SJSA1 (cell line): ENCODE measurements around the gene ZCCHC14. TPM values are rescaled to one million over a fixed set of nuclear protein-coding genes. Genes with fewer than 3 reads are reported as not detected.

ENCODE experiments used
- DNase-seq, 2 experiments: peaks; one replicate each; pipeline ENCODE4 v3.0.0-alpha.2; 2015 to 2020; ENCODE audit warnings: low spot score in 2 of 2, low read depth in 1 of 2
- H3K27ac ChIP-seq: fragments of 250-450 bp; sonication (Bioruptor Pico); 2 replicates; pipeline ENCODE4 v1.5.1; 2020; ENCODE audit warnings: mild to moderate bottlenecking, moderate library complexity
- H3K27me3 ChIP-seq: fragments of 250-450 bp; sonication (Bioruptor Pico); replicated peaks from 2 replicates; pipeline ENCODE4 v1.5.1; 2020; ENCODE audit warnings: mild to moderate bottlenecking, moderate library complexity
- H3K36me3 ChIP-seq: fragments of 250-450 bp; sonication (Bioruptor Pico); 2 replicates; pipeline ENCODE4 v1.5.1; 2020; ENCODE audit warnings: mild to moderate bottlenecking
- H3K4me1 ChIP-seq: fragments of 250-450 bp; sonication (Bioruptor Pico); replicated peaks from 2 replicates; pipeline ENCODE4 v1.6.1; 2021; ENCODE audit warnings: mild to moderate bottlenecking
- H3K4me3 ChIP-seq: fragments of 250-450 bp; sonication (Bioruptor Pico); 2 replicates; pipeline ENCODE4 v1.5.1; 2020; ENCODE audit warnings: mild to moderate bottlenecking
- H3K9me3 ChIP-seq: fragments of 250-450 bp; sonication (Bioruptor Pico); replicated peaks from 2 replicates; pipeline ENCODE4 v1.5.1; 2020; ENCODE audit warnings: mild to moderate bottlenecking
- total RNA-seq: library from RNA; depleted of rRNA; stranded (reverse); fragments of >200 nt; shearing (Covaris generic); gene quantifications from 2 replicates; pipeline ENCODE4 v1.2.3, GENCODE V29; 2014

ZCCHC14 gene
- total RNA-seq, 1 experiment from 2014 or later: 10.7 TPM

DNA sequence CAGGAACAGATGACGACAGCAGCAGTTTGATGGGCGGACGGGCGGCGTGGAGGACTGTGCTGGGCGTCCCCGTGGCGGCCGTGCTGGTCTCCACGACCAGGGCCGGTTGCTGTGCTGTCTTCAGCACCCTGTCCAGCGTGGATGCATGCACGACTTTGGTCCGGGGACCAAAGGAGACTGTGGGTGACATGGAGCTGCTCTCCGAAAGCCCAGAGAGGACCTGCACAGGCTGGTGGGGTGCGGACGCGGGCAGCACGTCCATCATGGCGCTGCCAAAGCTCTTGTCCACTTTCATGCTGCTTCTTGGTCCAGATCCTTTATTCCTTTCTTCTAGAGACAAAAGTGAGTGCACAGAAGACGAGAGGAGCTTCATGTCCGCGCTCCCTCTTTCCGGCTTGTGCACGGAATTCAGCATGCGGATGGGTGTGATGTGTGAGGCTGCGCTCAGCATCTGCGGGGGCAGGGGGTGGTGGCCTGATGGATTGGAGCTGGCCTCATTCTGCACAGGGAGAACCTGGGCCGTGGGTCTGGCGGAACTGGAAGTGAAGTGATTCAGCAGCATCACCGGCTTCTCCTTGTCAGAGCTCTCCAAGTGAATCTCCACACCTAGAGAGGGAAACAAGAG lies 80.3 kb downstream of the ZCCHC14 start:
- H3K4me3 ChIP-seq: no peak overlapping the region
- peaks cover 77% of the 10 kb centered on the region for H3K36me3 ChIP-seq
- H3K27ac ChIP-seq: no peak overlapping the region
- H3K4me1 ChIP-seq: no peaks in the 10 kb centered on the region
- no peaks in the 10 kb centered on the region for H3K9me3 ChIP-seq
- DNase-seq: no peak
- H3K27me3 ChIP-seq: 0 out of 2 replicates have a peak, but pooled peaks cover 4% of the 10 kb centered on the region

GRCh38 chr16:87411375-87412271 lies 81.2 kb downstream of the ZCCHC14 start:
- peaks cover 77% of the 10 kb centered on the region for H3K36me3 ChIP-seq
- no peak overlapping the region for H3K27ac ChIP-seq
- DNase-seq: no peak
- H3K4me3 ChIP-seq: no peak overlapping the region
- no peaks in the 10 kb centered on the region for H3K9me3 ChIP-seq
- H3K27me3 ChIP-seq: 0 out of 2 replicates have a peak, but pooled peaks cover 4% of the 10 kb centered on the region
- H3K4me1 ChIP-seq: no peaks in the 10 kb centered on the region

GRCh38 chr16:87410968-87411367 lies 81.9 kb downstream of the ZCCHC14 start:
- Histone ChIP-seq H3K27me3 (0 out of 2 replicates have a peak, but pooled peaks cover 4% of the 10 kb centered on the region), H3K4me3 (no peak overlapping the region), H3K9me3 (no peaks in the 10 kb centered on the region), H3K36me3 (peaks cover 75% of the 10 kb centered on the region), H3K4me1 (no peaks in the 10 kb centered on the region), H3K27ac (no peak overlapping the region)
- no peak for DNase-seq

DNA sequence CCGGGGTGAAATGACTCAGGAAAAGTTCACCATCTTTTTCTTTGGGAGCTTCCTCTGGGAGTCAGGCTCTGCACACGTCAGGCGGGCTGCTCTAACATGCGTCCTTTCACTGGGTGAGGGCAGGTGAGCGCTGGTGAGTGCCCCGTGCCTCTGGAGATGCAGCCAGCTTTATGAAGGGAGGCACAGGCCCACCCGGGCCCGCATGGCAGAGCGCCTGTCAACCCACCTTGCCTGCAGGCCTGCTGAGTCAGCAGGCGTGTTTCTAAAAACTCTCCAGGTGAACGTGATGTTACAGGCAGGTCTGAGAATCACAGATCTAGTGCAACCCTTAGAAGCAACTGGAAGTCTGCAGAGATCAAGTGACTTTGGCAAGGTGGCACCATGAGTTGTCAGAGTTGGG lies 82.3 kb downstream of the ZCCHC14 start:
- Histone ChIP-seq H3K9me3 (no peaks in the 10 kb centered on the region), H3K36me3 (peaks cover 72% of the 10 kb centered on the region), H3K4me3 (no peak overlapping the region), H3K27me3 (0 out of 2 replicates have a peak, but pooled peaks cover 4% of the 10 kb centered on the region), H3K27ac (no peak overlapping the region), H3K4me1 (no peaks in the 10 kb centered on the region)
- DNase-seq: no peak

GRCh38 chr16:87409781-87410180 lies 83.0 kb downstream of the ZCCHC14 start:
- Histone ChIP-seq H3K27me3 (0 out of 2 replicates have a peak, but pooled peaks cover 4% of the 10 kb centered on the region), H3K36me3 (peaks cover 73% of the 10 kb centered on the region), H3K9me3 (no peaks in the 10 kb centered on the region), H3K4me3 (no peak overlapping the region), H3K27ac (no peak overlapping the region), H3K4me1 (no peaks in the 10 kb centered on the region)
- DNase-seq: no peak

DNA sequence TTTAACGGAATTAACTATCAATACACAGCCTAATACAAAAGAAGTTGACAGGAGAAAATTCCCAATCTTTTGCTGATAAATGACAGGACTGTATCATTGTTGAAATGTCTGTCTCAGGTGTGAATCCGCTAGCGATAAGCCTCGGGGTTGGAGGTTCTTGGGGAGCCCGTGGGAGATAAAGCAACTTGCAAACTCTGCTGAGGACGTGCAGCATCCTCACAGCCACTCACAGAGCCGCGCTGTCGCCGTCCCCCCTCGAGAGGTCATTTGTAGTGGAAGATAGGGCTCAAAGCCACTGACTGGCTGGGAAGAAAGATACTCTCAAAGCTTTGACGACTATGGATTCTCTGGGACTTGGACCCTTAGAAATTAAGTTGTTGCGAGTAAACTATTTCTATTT lies 83.7 kb downstream of the ZCCHC14 start:
- H3K27ac ChIP-seq: no peak overlapping the region
- no peaks in the 10 kb centered on the region for H3K9me3 ChIP-seq
- no peak overlapping the region for H3K4me3 ChIP-seq
- 0 out of 2 replicates have a peak, but pooled peaks cover 4% of the 10 kb centered on the region for H3K27me3 ChIP-seq
- no peaks in the 10 kb centered on the region for H3K4me1 ChIP-seq
- peaks cover 74% of the 10 kb centered on the region for H3K36me3 ChIP-seq
- DNase-seq: no peak

GRCh38 chr16:87407511-87408112 lies 85.2 kb downstream of the ZCCHC14 start:
- H3K27me3 ChIP-seq: 0 out of 2 replicates have a peak, but pooled peaks cover 4% of the 10 kb centered on the region
- H3K4me3 ChIP-seq: no peak overlapping the region
- H3K9me3 ChIP-seq: no peaks in the 10 kb centered on the region
- no peak overlapping the region for H3K27ac ChIP-seq
- peaks cover 80% of the 10 kb centered on the region for H3K36me3 ChIP-seq
- DNase-seq: no peak
- no peaks in the 10 kb centered on the region for H3K4me1 ChIP-seq

DNA sequence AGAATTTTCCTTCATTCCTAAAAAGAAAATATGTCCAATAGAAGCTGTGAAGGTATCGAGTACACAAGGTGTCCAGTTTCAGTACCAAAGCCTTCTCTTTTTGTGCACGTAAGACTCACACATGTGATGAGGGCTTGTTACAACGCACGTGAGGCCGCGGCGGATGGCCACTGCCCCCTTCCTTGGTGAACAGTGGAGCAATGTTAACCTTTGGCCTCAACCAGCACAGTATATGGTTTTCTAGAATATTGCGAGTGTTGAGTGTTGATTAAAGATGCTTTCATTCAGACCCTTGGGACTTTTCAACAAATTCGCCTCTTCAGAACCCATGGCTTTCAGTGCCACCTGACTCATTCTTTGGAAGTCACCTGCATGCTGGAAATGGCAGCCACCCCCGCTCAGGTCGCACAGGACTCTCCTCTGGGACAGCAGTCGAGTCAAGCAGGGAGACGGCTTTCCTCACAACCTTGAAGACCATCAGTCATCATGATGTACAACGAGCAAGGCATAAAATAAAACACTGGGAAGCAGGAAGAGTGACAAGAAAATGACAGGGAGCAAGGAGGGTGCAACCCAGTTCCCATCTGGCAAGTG lies 86.2 kb downstream of the ZCCHC14 start:
- no peak for DNase-seq
- Histone ChIP-seq H3K4me3 (no peak overlapping the region), H3K36me3 (peaks cover 77% of the 10 kb centered on the region), H3K9me3 (no peaks in the 10 kb centered on the region), H3K27ac (no peak overlapping the region), H3K4me1 (no peaks in the 10 kb centered on the region), H3K27me3 (0 out of 2 replicates have a peak, but pooled peaks cover 4% of the 10 kb centered on the region)

- 0 out of 2 replicates have a peak, but pooled peaks cover 4% of the 10 kb centered on the region for H3K27me3 ChIP-seq
- H3K4me1 ChIP-seq: no peaks in the 10 kb centered on the region
- no peaks in the 10 kb centered on the region for H3K9me3 ChIP-seq
- no peak overlapping the region for H3K4me3 ChIP-seq
- H3K36me3 ChIP-seq: peaks cover 73% of the 10 kb centered on the region
- DNase-seq: no peak
- no peak overlapping the region for H3K27ac ChIP-seq
These were observed 87.8 kb downstream of the ZCCHC14 start for GRCh38 chr16:87404764-87405625.

DNA sequence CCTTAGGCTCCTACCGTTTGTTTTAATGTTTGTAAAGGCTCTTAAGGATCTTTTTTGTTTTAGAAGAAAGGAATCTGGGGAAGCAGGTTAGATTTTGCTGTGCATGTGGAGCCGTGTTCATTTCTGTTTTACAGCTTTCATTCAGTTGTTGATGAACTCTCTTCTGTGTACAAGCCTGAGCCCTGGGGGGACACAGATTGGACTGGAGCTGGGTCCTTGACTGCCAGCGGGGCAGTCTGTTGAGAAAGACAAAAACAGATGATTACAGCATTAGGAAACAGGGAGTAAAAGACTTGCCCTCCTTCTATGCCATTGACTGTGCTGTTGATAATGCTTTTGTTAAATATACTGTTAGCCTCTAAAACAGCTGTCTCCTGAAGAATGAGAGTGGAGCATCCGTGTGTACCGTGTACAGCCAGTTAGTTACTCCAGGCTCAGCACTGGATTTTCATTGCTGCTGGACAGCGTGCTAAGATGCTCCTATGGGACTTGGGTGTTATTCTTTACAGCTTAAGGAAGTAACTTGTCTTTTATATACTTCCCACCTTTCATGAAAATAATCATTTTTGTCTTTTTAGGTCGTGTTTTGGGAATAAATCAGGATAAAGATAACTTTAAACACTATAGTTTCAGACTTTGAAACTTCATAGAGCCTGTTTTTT lies 97.5 kb downstream of the ZCCHC14 start:
- Histone ChIP-seq H3K27ac (no peak overlapping the region), H3K4me1 (peaks cover 23% of the 10 kb centered on the region)

GRCh38 chr16:87393680-87394055 lies 99.2 kb downstream of the ZCCHC14 start:
- no peak for DNase-seq
- Histone ChIP-seq H3K4me1 (peaks cover 24% of the 10 kb centered on the region), H3K9me3 (no peaks in the 10 kb centered on the region; the same call in 1 of the 2 replicates), H3K27me3 (no peaks in the 10 kb centered on the region), H3K4me3 (peak overlapping the region; percentile 98; the same call in 1 of the 2 replicates), H3K27ac (no peak overlapping the region), H3K36me3 (peaks cover 20% of the 10 kb centered on the region)

More for the DNA sequence above, 97.5 kb downstream of the ZCCHC14 start:
- Histone ChIP-seq H3K9me3 (no peaks in the 10 kb centered on the region; the same call in 1 of the 2 replicates), H3K4me3 (no peak overlapping the region), H3K36me3 (peaks cover 31% of the 10 kb centered on the region), H3K27me3 (no peaks in the 10 kb centered on the region)
- DNase-seq: no peak
